Measurements from ENCODE around the gene PLEKHG2. TPM values are rescaled to one million over a fixed set of nuclear protein-coding genes. Genes with fewer than 3 reads are reported as not detected.
A peak's percentile ranks its signal among the peaks of the same experiment; 100 is the strongest.

PLEKHG2 gene
- total and polyA plus RNA-seq, 9 of the 15 experiments (the other 6 are each of a cell fraction or from before 2014, with no cell fraction given) = 0.98 to 45.7 (median 9.8) TPM

DNA sequence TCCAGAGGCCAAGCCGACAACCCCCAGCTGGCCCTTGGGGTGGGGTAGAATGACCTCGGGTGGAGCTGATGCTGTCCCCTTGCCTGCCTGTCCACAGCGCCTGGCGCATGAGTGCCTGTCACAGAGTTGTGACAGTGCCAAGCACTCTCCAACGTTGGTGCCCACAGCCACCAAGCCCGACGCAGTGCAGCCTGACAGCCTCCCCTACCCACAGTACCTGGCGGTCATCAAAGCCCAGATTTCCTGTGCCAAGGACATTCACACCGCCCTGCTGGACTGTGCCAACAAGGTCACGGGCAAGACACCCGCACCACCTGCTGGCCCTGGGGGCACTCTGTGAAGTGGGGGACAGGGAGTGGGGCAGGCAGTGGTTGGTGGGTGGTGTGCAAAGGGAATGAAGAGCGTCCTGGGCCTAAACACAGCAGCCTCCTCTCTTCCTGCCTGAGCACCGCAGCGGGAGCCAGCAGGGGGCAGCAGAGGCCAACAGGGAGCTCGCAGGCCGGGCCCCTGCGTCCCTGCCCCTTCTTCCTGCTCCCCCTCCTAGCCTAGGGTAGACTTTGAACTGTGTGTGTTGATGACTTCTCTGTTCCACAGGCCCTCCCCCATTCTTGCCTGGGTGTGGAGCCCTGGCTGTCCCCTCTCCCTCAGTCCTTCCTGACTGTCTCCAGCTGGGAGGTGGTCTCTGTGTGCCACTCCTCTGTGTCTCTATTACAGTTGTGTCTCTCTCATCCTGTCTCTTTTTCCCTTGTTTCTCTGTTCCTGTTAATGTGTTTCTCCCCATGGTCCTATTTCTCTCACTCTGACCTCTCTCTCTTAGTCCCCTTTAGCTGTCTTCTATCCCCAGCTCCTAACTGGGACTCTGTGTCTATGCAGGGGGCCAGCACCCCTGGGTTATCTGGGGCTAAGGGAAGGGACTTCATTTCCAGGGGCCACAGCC is 14.8 kb upstream of the PLEKHG2 start (continued):
- no peak for TF ChIP-seq ZZZ3 (IDR thresholded peaks at IDR 0.05)
- TF ChIP-seq KLF1 (tag; IDR thresholded peaks at IDR 0.05) = no peak
- no peak for TF ChIP-seq BRD4 (IDR thresholded peaks at IDR 0.05)
- TF ChIP-seq, protein P1, sequence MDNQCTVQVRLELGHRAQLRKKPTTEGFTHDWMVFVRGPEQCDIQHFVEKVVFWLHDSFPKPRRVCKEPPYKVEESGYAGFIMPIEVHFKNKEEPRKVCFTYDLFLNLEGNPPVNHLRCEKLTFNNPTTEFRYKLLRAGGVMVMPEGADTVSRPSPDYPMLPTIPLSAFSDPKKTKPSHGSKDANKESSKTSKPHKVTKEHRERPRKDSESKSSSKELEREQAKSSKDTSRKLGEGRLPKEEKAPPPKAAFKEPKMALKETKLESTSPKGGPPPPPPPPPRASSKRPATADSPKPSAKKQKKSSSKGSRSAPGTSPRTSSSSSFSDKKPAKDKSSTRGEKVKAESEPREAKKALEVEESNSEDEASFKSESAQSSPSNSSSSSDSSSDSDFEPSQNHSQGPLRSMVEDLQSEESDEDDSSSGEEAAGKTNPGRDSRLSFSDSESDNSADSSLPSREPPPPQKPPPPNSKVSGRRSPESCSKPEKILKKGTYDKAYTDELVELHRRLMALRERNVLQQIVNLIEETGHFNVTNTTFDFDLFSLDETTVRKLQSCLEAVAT (IDR thresholded peaks at IDR 0.05) = peak in 1 of 2 experiments; percentile 12; a peak in 1 of 4 replicates
- TF ChIP-seq, protein P2, sequence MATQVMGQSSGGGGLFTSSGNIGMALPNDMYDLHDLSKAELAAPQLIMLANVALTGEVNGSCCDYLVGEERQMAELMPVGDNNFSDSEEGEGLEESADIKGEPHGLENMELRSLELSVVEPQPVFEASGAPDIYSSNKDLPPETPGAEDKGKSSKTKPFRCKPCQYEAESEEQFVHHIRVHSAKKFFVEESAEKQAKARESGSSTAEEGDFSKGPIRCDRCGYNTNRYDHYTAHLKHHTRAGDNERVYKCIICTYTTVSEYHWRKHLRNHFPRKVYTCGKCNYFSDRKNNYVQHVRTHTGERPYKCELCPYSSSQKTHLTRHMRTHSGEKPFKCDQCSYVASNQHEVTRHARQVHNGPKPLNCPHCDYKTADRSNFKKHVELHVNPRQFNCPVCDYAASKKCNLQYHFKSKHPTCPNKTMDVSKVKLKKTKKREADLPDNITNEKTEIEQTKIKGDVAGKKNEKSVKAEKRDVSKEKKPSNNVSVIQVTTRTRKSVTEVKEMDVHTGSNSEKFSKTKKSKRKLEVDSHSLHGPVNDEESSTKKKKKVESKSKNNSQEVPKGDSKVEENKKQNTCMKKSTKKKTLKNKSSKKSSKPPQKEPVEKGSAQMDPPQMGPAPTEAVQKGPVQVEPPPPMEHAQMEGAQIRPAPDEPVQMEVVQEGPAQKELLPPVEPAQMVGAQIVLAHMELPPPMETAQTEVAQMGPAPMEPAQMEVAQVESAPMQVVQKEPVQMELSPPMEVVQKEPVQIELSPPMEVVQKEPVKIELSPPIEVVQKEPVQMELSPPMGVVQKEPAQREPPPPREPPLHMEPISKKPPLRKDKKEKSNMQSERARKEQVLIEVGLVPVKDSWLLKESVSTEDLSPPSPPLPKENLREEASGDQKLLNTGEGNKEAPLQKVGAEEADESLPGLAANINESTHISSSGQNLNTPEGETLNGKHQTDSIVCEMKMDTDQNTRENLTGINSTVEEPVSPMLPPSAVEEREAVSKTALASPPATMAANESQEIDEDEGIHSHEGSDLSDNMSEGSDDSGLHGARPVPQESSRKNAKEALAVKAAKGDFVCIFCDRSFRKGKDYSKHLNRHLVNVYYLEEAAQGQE (IDR thresholded peaks at IDR 0.05; ENCODE audit: borderline replicate concordance) = peak; percentile 95
- TF ChIP-seq, protein P2 (CRISPR knock-in tag; IDR thresholded peaks at IDR 0.05; ENCODE audit: low read depth) = no peak
- TF ChIP-seq GTF2E2 (tag; IDR thresholded peaks at IDR 0.05) = no peak
- TF ChIP-seq ZNF140 (CRISPR knock-in tag; IDR thresholded peaks at IDR 0.05) = no peak
- TF ChIP-seq YY1 (IDR thresholded peaks at IDR 0.05; ENCODE audit: borderline replicate concordance in 1 of 3, control insufficient read depth in 1 of 3, extremely low read depth in 1 of 3, insufficient read depth in 3 of 3, insufficient read length in 1 of 3, insufficient replicate concordance in 2 of 3, low read depth in 1 of 3, low read length in 2 of 3) = peak in 1 of 3 experiments; percentile 65
- no peak for TF ChIP-seq MECOM (CRISPR knock-in tag; IDR thresholded peaks at IDR 0.05)
- TF ChIP-seq TBP (optimal IDR thresholded peaks at IDR 0.05; ENCODE audit: low read depth, low read length) = peak; percentile 21
- TF ChIP-seq ESRRB (CRISPR knock-in tag; IDR thresholded peaks at IDR 0.05; ENCODE audit: borderline replicate concordance) = no peak
- TF ChIP-seq IRF2 (CRISPR knock-in tag; IDR thresholded peaks at IDR 0.05) = no peak
- TF ChIP-seq DPF2 (IDR thresholded peaks at IDR 0.05) = peak; percentile 24; the same call in 1 of the 2 replicates
- TF ChIP-seq ZFP1 (CRISPR knock-in tag; IDR thresholded peaks at IDR 0.05) = no peak
- TF ChIP-seq TOE1 (IDR thresholded peaks at IDR 0.05; ENCODE audit: borderline replicate concordance) = peak; percentile 49
- TF ChIP-seq TOE1 (CRISPR knock-in tag; IDR thresholded peaks at IDR 0.05; ENCODE audit: borderline replicate concordance, low read depth) = no peak
- no peak for TF ChIP-seq BMI1 (IDR thresholded peaks at IDR 0.05; ENCODE audit: low read length)
- no peak for TF ChIP-seq CHD2 (IDR thresholded peaks at IDR 0.05; ENCODE audit: low read depth, low read length)
- peak; percentile 79; the same call in 1 of the 2 replicates for TF ChIP-seq CBX1 (IDR thresholded peaks at IDR 0.05; ENCODE audit: low read depth)
